D721Med (cell line): ENCODE data around the gene FNDC10.

Experiments
- DNase-seq: peaks from one replicate; pipeline ENCODE4 v3.0.0; 2011; ENCODE audit warnings: low spot score; ENCODE audit not compliant: insufficient read length
- FAIRE-seq: peaks from 2 replicates; lab custom pipeline; 2011; peaks lifted over from hg19 to GRCh38; lab: Jason Lieb, UNC
- TF ChIP-seq, protein P1 (sequence below): IDR thresholded peaks from 2 replicates; pipeline ENCODE4 v1.5.1; 2012; ENCODE audit warnings: mild to moderate bottlenecking, control low read depth; ENCODE audit not compliant: insufficient read depth; ENCODE audit errors: missing control alignments

The FNDC10 gene

DNA sequence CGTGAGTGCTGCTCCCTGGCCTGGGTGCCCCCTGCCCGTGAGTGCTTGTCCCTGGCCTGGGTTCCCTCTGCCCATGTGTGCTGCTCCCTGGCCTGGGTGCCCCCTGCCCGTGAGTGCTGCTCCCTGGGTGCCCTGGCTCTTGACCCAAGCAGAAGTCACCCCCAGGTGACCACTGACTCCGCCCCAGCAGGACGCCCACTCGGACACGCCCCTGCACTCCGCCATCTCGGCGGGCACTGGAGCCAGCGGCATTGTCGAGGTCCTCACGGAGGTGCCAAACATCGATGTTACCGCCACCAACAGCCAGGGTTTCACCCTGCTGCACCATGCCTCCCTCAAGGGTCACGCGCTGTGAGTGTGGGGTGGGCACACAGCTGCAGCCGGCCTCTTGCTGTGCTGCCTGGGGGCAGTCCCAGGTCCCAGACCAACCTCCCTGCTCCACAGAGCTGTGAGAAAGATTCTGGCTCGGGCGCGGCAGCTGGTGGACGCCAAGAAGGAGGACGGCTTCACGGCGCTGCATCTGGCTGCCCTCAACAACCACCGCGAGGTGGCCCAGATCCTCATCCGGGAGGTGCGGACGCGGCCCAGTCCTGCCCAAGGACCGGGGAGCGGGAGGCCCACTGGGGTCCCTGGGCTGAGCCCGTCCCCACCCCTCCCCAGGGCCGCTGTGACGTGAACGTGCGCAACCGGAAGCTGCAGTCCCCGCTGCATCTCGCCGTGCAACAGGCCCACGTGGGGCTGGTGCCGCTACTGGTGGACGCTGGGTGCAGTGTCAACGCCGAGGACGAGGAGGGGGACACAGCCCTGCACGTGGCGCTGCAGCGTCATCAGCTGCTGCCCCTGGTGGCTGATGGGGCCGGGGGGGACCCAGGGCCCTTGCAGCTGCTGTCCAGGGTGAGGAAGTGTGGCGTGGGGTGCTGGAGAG lies 28.2 kb upstream of the FNDC10 start:
- TF ChIP-seq, protein P1, sequence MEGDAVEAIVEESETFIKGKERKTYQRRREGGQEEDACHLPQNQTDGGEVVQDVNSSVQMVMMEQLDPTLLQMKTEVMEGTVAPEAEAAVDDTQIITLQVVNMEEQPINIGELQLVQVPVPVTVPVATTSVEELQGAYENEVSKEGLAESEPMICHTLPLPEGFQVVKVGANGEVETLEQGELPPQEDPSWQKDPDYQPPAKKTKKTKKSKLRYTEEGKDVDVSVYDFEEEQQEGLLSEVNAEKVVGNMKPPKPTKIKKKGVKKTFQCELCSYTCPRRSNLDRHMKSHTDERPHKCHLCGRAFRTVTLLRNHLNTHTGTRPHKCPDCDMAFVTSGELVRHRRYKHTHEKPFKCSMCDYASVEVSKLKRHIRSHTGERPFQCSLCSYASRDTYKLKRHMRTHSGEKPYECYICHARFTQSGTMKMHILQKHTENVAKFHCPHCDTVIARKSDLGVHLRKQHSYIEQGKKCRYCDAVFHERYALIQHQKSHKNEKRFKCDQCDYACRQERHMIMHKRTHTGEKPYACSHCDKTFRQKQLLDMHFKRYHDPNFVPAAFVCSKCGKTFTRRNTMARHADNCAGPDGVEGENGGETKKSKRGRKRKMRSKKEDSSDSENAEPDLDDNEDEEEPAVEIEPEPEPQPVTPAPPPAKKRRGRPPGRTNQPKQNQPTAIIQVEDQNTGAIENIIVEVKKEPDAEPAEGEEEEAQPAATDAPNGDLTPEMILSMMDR, result no peak
- no peak for FAIRE-seq
- DNase-seq, result no peak

DNA sequence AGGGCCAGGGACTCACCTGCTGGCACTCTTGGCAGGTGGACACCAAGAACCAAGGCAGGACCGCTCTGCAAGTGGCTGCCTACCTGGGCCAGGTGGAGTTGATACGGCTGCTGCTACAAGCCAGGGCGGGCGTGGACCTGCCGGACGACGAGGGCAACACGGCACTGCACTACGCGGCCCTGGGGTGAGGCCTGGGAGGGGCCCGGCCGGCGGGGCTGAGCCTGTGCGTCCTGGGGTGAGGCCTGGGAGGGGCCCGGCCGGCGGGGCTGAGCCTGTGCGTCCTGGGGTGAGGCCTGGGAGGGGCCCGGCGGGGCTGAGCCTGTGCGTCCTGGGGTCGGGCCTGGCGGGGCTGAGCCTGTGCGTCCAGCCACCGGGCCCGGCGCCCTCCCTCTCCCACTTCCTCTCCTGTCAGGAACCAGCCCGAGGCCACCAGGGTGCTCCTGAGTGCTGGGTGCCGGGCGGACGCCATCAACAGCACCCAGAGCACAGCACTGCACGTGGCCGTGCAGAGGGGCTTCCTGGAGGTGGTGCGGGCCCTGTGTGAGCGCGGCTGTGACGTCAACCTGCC lies 27.4 kb upstream of the FNDC10 start:
- FAIRE-seq (no peak), DNase-seq (no peak)
- TF ChIP-seq, protein P1, result no peak

DNA sequence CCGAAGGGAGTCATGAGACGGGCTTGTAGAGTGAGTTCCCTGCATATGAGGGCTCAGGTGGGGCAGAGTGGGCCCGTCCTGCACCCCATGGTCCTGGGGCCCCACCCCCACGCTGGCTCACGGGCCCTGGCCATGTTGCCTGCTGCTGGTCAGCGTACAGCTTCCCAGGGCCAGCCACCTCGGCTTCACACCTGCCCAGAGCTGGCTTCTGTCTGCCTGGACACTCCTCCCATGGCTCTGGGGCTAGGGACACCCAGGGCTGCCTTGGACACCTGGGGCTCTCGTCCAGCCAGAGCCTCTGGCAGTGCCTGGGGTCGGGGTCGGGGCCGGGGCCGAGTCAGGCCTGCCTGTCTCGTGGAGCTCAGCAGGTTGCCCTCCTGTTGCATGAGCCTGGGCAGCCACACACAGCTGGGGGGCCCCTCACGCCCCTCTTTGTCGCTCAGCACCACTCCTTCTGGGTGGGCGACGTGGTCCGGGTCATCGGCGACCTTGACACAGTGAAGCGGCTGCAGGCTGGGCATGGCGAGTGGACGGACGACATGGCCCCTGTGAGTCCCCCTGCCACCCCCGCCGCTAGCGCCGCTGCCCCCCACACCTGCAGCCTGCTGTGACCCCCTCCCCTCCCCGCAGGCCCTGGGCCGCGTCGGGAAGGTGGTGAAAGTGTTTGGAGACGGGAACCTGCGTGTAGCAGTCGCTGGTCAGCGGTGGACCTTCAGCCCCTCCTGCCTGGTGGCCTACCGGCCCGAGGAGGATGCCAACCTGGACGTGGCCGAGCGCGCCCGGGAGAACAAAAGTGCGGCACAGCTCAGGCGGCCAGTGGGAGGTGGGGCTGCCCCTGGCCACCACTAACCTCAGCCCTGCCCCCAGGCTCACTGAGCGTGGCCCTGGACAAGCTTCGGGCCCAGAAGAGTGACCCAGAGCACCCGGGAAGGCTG lies 26.5 kb upstream of the FNDC10 start:
- TF ChIP-seq, protein P1, result no peak
- FAIRE-seq, result no peak
- DNase-seq, result no peak

DNA sequence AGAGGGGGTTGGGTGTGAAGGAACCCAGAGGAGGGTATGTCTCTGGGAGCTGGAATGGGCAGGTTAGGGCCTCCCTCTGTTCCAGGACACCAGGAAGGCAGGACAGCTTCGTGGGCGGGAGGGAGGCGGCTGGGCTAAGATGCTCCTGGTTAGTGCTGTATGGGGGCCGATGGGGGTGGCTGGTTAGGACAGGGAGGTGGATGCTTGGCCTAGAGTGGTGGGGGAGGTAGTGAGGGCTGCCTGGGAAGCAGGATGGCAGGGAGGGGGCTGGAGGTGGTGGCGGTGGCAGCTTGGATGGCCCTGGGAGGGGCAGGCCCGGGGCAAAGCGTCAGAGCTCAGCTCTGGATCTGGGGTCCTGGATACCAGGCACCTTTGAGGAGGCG lies 25.9 kb upstream of the FNDC10 start:
- DNase-seq (no peak), FAIRE-seq (no peak)
- TF ChIP-seq, protein P1, result no peak

DNA sequence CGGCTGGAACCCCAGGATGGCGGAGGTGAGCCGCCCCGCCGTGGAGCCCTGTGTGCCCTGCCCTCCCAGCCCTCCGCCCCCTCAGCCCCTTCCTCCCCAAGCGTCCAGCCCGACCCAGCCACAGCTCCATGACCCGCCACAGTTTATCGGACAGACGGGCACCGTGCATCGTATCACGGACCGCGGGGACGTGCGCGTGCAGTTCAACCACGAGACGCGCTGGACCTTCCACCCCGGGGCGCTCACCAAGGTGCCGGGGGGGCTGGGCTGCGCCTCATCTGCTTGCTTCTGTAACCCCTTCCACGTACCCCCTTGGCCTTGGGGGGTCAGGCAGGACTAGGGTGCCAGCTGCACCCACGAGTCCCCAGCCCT lies 25.5 kb upstream of the FNDC10 start:
- FAIRE-seq (no peak), DNase-seq (no peak)
- TF ChIP-seq, protein P1, result no peak

DNA sequence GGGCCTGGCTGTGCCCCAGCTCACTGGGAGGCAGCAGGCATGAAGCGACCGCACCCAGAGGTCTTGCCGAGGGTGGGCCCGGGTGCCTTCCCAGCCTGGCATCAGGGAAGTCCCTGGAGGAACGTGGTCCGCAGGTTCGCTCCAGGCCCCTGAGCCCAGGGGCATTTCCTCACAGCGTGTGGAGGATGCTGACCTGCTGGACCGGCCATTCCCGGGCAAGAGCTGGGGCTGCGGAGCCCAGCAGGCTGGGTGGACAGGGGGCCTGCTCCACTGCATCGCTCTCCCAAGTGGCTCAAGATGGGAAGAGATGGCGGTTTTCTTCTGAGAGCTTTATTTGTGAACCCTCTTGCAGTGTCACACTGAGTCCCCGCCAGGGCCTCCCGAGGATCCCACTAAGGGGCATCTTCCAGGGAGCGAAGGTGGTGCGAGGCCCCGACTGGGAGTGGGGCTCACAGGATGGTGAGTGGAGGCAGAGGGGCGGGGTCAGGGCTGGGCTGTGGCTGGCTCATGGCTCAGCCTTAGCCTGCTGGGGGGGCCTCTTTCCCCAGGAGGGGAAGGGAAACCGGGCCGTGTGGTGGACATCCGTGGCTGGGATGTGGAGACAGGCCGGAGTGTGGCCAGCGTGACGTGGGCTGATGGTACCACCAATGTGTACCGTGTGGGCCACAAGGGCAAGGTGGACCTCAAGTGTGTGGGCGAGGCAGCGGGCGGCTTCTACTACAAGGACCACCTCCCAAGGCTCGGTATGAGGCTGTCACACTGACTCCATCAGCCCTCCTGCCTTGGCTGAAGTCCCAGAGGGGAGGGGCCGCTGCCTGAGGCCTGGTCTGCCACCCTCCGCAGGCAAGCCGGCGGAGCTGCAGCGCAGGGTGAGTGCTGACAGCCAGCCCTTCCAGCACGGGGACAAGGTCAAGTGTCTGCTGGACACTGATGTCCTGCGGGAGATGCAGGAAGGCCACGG lies 24.8 kb upstream of the FNDC10 start:
- no peak for FAIRE-seq
- no peak for DNase-seq
- TF ChIP-seq, protein P1, result no peak
